GM19395 (cell line): ENCODE data around the gene STYK1.
"Not testable (repeated sequence)": the region's sequence is repeated elsewhere in the genome, so short reads cannot be mapped to it uniquely, and the experiment has no call there.

Experiments used
- ATAC-seq: cut with Tn5 transposase; IDR thresholded peaks from one replicate; pipeline ENCODE4 v1.9.1; 2021; ENCODE audit warnings: mild to moderate bottlenecking, moderate library complexity; ENCODE audit not compliant: unreplicated experiment

Gene STYK1

DNA sequence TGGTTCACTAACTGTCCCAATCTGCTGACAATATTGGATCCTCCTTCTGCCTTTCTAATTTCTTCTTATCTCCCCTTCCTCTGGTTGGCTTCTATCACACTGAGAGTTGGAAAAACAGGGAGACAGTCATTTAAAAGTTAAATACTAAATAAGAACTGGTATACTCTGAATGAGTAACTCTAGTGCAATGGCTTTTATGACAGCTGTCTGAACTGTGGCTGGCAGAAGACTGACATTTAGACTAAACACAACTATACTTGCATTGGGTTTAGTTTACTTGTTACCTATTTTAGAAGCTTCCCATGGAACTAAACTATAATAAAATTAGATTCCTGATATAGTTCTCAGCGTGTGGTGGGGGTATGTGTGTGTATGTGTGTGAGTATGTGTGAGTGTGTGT, 52.6 kb downstream of the STYK1 start:
- ATAC-seq, result no peak

DNA sequence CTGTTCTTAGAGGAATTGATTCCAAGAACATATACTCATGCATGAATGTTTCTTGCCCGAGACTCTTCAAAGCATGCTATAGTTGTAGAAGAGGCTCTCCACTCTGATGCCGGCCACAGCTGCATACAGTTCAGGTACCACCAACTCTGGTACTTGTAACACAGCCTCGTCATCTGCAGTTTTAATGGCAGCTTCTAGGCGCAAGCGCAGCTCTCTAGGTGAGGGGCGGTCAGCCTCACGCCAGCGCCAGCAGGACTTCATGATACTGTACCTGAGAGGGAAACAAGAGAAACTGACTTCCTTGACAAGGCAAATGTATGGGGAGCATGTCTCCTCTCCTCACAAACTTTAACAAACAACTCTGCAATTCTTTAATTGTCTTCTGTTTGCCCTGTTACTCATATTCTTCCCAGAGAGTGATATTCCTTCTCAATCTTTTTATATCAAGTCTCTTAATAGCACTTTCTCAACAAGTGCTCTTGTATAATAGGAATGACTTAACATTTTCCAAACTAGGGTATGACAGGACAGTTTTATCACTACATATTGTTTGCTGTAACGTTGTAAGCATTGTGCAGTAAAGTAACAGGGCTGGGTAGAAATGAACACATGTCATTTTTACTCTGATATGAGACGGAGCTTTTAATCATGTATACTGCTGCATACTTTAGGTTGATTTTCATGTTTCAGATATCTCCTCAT, 53.6 kb downstream of the STYK1 start:
- no peak for ATAC-seq

DNA sequence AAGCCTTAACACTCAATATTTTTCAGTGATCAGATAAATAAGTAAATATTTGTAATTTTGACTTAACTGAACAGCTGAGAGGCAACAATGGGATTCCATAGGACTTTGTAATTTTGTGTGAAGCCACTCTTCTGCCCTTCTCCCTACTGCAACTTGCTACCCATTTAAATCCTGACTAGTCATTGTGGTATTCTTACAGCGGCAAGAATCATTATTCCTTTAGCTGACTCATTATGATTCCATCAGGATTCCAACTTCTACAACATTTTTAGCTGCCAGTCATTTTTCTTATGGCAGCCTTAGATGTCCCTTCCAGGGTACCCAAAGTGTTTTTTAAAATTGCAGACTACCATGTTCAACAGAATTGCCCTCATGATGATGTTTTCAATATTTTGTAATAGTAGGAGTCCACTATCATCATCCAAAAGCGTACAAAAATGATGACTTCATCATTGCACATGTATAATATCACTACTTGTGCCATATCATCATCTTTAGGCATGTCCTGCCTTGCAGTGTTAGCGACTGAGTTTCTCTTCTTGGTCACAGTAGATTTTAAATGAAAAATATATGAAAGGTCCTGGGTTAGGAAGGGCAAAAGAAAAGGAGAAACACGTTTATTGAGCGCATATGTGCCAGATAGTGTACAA, 55.4 kb downstream of the STYK1 start:
- ATAC-seq, result no peak

DNA sequence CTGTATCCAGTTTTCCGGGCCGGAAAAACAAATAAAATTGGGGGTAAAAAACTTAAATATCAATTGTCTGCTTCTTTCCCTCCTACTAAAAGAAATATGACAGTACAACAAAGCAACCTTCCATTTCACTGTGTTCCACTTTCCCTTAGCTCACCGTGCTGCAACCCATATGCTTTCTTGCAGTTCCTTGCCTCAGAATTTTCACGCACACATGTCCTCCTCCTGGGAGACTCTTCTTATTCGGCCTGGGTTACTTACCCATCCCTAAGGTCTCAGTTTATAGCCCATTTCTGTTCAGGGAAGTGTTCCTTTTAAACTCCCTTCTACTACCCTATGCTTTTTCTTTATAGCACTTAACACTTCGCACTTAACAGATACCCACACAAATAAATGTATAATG, 56.0 kb downstream of the STYK1 start:
- no peak for ATAC-seq

DNA sequence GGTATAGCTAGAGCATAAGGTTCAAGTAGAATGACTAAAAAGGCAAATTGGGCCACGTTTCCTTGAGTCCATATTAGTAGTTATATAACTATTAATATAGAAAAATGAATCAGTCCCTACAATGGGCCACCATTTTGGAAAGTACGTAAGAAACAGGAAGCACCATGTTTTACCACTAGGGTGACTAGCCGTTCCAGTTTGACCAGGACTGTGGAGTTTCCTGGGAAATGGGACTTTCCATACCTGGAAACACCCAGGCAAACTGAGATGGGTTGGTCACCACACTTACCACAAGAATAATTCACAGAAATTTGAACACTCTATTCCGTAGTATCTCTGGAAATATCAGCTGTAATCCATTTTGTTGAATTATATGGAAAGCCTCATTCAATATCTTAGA, 58.3 kb downstream of the STYK1 start:
- ATAC-seq, result no peak

DNA sequence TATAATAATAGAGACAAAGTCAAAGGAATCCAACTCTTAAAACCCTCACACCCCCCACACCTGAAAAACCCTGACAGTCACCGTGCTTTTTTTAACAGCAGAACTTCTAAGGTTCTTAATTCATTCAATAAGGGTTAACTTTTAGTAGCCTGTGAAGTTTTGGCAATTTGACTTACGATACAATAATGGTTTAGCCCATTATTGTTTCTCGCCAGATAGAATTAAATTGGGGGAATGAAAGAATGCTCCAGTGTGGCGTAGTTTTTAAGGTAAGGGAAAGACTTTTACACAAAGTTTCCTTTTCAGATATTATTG, 59.8 kb downstream of the STYK1 start:
- no peak for ATAC-seq

DNA sequence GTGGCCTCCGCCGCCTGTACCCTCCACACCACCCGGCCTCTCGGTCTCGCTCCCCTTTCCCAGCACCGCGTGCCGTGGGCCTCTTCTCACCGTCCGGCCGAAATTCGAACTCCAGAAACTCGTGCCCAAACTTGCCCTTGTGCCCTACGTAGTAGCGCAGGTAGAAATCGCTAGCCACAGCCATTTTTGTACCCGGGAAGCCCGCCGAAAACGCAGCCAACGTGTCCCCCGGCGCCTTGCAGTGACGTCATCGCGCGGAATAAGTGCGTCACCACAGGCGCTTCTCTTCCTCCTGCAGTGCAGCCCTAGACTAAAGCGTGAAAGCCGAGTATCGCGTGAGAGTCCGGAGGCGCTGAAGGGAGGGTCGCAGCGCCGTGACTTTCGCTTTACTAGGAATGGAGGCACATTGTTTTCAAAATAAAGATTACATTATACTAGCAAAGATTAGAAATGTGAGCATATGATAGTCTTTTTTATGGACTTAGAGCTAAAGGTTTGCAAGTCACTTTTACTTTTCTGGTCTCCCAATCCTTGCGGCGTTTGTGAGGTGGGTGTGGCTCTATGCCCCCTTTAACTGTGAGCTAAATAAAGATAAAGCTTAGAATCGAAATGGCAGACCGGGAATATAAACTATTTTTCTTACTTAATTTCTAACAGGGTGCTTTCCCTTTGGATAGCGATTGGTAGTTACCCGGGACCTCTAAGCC, 60.4 kb downstream of the STYK1 start, which contains the start of gene MAGOHB:
Gene MAGOHB, minus strand, starts transcription at position 261 of the 707 bp plus-strand sequence. Its CDS starts 77 bp downstream, at position 184.
- peak; percentile 94 for ATAC-seq

DNA sequence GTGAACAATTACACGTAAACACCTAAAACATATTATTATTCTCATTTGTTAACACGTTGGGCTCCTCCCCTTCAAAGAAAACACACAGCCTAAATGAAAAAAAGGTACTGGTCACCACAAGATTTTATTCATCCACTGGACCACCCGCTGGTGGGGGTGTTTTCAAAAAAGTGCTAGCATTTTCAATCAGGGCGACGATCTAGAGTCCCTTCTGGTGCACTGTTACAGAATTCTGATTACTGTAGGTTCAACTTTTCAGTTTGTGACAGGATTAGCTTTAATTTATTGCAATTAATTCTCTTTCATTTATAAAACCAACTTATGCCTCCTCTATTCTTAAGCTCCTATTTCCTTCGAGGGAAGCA, 60.9 kb downstream of the STYK1 start:
- ATAC-seq, result peak; percentile 28

DNA sequence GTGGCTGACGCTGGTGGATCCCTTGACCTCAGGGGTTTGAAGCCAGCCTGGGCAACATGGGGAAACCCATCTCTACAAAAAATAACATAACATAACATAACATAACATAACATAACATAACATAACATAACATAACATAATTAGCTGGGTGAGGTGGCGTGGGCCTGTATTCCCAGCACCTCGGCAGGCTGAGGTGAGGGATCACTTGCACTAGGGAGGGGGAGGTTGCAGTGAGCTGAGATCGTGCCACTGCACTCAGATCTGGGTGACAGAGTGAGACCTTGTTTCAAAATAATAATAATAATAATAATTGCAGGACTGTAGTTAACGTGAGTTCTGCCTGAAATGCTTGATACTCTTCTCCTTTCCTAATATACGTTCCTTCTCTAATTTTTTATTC, 61.7 kb downstream of the STYK1 start:
- ATAC-seq, result no peak

DNA sequence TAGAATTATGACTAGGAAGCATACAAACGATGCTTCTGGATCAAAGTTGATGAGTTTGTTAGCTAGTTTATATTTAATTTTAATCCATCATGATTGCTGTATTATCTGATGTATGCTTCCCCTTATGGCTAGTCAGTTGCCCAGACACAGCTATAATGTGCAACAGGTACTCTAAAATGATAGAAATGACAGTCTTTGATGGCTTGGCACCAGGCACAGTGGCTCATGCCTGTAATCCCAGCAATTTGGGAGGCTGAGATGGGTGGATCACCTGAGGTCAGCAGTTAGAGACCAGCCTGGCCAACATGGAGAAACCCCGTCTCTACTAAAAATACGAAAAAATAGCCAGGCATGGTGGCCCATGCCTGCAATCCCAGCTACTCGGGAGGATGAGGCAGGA, 62.6 kb downstream of the STYK1 start:
- not testable (repeated sequence) for ATAC-seq

DNA sequence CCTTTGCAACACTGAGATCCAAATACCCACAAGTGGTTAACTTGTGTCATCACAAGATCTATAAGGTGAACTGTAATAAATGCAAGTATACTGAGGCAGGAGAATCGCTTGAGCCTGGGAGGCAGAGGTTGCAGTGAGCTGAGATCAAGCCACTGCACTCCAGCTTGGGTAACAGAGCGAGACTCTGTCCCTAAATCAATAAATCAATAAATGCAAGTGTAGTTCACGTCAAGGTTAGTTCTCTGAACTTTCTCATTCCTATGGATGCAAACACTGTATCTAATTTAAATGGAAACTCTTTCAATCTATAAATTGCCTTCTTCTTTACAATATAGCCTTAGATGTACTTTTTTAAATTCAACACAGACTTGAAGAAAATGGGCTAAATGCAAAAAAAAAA, 63.7 kb downstream of the STYK1 start:
- no peak for ATAC-seq

DNA sequence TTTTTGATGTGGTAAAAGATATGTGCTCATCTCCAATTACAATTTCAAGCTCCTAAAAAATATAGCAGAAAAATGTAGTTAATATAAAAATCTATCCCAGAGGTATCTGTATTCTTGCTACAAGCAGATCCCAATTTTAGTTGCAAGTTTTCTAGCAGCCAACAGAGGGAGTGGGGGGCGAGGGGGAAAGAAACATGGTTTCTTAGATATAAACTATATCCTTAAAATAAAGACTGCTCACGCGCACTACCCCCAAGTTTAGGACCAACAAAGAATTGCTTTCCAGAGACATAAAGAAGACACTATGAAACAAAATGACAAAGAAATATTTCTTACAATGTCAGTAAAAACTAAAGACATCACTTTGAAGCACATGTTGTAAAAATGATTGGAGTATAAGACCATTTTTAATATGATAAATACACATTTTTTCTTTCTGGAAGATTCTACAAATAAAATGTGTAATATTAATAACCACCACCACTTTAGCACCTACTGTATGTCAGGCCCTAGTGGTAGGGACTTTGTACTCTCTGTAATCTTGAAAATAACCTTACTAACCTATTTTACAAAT, 65.9 kb downstream of the STYK1 start:
- no peak for ATAC-seq

DNA sequence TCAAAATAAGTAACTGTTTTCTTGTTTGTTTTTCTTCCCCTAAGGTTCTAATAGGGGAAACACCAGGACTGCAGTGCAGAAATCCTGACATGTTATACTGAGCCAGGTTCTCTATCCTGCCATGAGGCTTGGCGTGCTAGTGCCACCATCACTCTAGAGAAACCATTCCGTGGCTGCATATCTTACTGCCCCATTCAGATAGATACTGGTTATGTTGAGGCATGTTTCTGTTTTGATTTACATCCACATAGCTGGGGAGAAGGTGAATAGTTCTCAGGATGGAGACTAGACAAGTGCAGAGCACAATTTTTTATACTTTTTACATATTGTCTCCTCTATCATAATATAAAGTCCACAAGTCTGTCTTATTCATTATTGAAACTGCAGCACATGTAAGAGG, 72.0 kb downstream of the STYK1 start:
- ATAC-seq, result no peak

DNA sequence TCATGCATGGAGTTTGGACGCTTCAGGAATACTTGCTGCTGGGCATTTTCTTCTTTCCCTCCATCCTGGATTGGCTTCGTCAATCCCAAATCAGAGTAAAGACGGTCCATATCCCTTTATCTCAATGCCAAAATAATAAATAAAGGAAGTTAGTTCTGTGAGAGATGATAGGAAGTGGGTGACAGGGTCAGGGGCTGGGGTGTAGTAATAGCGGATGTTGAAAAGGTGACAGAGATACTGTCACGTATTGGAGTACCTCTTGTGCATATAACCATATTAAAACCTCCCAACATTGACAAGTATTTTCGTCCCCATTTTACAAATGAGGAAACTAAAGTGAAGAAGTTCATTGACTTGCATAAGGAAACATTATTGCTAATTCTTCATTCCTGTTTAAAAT, 72.9 kb downstream of the STYK1 start:
- no peak for ATAC-seq

DNA sequence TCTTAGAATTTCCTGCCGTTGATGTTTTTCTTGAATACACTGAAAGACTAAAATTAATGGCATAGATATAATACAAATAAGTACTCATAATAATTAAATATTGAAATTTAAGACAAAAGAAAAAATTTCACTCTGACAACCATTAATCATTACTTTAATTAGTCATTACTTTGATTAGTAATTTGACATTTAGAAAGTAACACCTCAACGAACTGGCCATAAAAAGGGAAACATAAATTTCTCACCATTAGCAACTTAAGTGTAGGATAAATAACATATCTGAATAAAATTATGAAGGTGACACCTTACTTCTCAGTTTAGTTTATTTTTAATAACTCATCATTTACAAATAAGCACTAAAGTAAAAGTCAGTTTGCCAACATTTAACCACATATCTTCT, 78.0 kb downstream of the STYK1 start:
- no peak for ATAC-seq

DNA sequence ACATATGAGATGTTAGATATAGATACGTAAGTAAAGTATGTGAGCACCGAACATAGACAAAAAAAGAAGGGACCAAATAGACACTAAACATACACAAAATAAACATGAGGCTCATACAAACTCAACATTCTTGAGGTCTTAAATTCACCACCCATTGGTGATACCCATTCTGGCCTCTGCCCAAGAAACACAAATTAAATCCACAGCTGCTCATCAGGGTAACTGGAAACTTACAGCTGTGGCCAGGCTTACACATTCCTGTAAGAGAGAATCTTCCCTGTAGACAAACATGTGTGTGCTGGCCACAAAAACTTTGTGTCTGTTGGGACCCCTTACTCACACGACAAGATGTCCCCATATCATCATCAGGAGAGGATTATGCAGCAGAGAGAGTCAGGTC, 82.9 kb downstream of the STYK1 start:
- ATAC-seq, result no peak

DNA sequence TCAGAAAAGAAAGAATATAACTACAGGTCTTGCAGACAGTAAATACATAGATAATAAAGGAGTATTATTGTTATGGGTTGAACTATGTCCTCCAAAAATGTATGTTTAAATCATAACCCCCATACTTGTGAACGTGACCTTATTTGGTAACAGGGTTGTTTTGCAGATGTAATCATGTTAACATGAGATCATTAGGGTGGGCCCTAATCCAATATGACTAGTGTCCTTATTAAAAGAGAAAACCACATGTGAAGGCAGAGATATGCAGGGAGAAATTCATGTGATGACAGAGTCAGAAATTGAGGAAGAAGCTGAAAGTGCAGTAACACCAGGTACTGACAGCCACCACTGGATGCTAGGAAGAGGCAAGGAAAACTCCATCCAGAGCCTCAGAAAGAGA, 89.4 kb downstream of the STYK1 start:
- ATAC-seq, result no peak

DNA sequence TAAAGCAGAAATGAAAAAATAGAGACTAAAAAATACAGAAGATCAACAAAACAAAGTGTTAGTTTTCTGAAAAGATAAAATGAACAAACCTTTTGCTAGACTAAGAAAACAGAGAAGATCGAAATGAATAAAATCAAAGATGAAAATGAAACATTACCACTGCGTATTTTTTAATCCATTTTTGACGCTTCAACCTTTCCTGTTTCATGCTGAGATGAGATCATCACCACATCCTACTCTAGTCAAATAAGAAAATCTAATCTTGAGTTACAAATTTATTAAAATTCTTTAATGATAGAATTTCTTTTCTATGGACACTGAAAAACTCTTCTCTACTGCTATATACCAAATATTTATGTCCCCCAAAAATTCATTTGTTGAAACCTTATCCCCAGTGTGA, 91.1 kb downstream of the STYK1 start:
- ATAC-seq, result no peak

DNA sequence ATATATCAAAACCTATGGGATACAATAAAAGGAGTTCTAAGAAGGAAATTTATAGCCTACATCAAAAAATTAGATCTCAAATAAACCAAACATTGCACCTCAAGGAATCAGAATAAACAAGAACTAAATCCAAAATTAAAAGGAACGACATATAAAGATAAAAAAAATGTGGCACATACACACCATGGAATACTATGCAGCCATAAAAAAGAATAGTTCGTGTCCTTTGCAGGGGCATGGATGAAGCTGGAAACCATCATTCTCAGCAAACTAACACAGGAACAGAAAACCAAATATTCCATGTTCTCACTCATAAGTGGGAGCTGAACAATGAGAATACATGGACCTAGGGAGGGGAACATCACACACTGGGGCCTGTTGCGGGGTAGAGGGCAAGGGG, 91.7 kb downstream of the STYK1 start:
- ATAC-seq, result not testable (repeated sequence)

DNA sequence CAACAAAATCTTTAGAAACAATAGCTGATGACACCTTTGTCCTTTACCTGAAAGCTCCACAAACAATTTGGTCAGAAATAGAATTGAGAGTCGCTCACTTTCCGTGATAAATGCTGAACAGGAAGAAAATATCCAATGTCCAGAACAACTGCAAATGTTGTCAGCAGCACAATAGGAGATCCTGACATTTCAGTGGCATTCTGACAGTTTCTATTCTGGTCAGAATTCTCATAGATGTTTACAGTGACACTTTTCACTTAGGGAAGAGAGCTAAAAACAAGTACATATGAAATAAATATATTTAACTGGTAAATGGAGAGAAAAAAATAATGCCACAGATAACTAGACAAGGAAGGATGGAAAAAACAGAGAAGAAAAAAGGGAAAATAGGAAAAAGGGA, 99.5 kb downstream of the STYK1 start:
- ATAC-seq, result no peak

DNA sequence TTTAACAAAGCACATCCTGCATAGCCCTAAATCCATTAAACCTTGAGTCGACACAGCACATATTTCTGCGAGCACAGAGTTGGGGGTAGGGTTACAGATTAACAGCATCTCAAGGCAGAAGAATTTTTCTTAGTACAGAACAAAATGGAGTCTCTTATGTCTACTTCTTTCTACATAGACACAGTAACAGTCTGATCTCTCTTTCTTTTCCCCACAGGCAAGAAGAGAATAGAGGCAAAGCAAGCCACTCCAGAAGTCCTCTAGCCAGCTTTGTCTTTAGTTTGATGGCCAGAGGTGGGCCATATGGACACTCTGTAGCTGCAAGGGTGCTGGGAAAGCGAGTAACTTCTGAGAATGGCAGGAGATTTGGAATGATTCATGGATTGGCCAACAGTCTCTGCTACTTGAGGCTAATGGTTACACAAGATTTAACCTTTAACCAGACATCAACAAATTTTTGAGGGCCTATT, 101.8 kb downstream of the STYK1 start:
- not testable (repeated sequence) for ATAC-seq

DNA sequence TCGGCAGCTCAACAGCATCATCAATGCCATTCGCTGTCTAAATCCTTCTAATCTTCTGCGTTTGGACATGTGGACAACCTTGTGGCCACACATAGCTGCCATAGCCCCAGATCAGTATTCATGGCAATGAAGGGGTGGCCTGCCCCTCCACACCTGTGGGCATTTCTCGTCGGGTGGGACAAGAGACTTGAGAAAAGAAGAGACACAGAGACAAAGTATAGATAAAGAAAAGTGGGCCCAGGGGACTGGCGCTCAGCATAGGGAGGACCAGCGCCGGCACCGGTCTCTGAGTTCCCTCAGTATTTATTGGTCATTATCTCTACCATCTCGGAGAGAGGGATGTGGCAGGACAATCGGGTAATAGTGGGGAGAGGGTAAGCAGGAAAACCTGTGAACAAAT, 102.7 kb downstream of the STYK1 start:
- ATAC-seq, result no peak
